Activated naive CD4-positive, alpha-beta T cell treated with Interleukin-2 at 50 U/mL for 16 hours (primary cell): ENCODE results near the gene THRB.

Experiments
- DNase-seq: peaks from one replicate; pipeline ENCODE4 v3.0.0-alpha.2; 2020

THRB gene

GRCh38 chr3:24211381-24211780, 283.3 kb downstream of the THRB start:
- DNase-seq, result no peak

GRCh38 chr3:24202071-24202470, 292.6 kb downstream of the THRB start:
- no peak for DNase-seq

- DNase-seq, result no peak
Observed at GRCh38 chr3:24201301-24201700, 293.3 kb downstream of the THRB start.

- no peak for DNase-seq
Observed at GRCh38 chr3:24199775-24200247, 294.8 kb downstream of the THRB start.

GRCh38 chr3:24199300-24199699, 295.4 kb downstream of the THRB start:
- no peak for DNase-seq

GRCh38 chr3:24198728-24199127, 295.9 kb downstream of the THRB start:
- no peak for DNase-seq

- no peak for DNase-seq
Observed at GRCh38 chr3:24197809-24198208, 296.8 kb downstream of the THRB start.

- DNase-seq, result no peak
Observed at GRCh38 chr3:24196526-24196925, 298.1 kb downstream of the THRB start.

- DNase-seq, result no peak
Observed at GRCh38 chr3:24195504-24196230, 299.0 kb downstream of the THRB start.

GRCh38 chr3:24192469-24193056, 302.1 kb downstream of the THRB start:
- DNase-seq, result no peak

- no peak for DNase-seq
Observed at GRCh38 chr3:24191801-24192403, 302.7 kb downstream of the THRB start.

GRCh38 chr3:24190256-24190655, 304.4 kb downstream of the THRB start:
- DNase-seq, result no peak

- DNase-seq, result peak; percentile 2
Observed at GRCh38 chr3:24185738-24186384, 308.8 kb downstream of the THRB start.

- DNase-seq, result no peak
Observed at GRCh38 chr3:24184528-24185176, 310.0 kb downstream of the THRB start.

GRCh38 chr3:24182756-24183155, 311.9 kb downstream of the THRB start:
- DNase-seq, result no peak

- DNase-seq, result no peak
Observed at GRCh38 chr3:24181256-24181655, 313.4 kb downstream of the THRB start.

- DNase-seq, result no peak
Observed at GRCh38 chr3:24180616-24181015, 314.0 kb downstream of the THRB start.

- no peak for DNase-seq
Observed at GRCh38 chr3:24177201-24177600, 317.4 kb downstream of the THRB start.

- DNase-seq, result no peak
Observed at GRCh38 chr3:24174614-24175013, 320.0 kb downstream of the THRB start.

GRCh38 chr3:24168977-24169376, 325.7 kb downstream of the THRB start:
- DNase-seq, result no peak

GRCh38 chr3:24167429-24167828, 327.2 kb downstream of the THRB start:
- DNase-seq, result no peak

- no peak for DNase-seq
Observed at GRCh38 chr3:24166515-24166914, 328.1 kb downstream of the THRB start.

GRCh38 chr3:24165603-24165982, 329.1 kb downstream of the THRB start:
- no peak for DNase-seq
